Smooth muscle cell (in vitro differentiated cells): ENCODE measurements around the gene GOLGA5. TPM values are rescaled to one million over a fixed set of nuclear protein-coding genes. Genes with fewer than 3 reads are reported as not detected.
A peak's percentile ranks its signal among the peaks of the same experiment; 100 is the strongest.
"Not testable (repeated sequence)": the region's sequence is repeated elsewhere in the genome, so short reads cannot be mapped to it uniquely, and the experiment has no call there.

Experiments
- DNase-seq: peaks from one replicate; lab custom pipeline; 2025; ENCODE audit not compliant: unreplicated experiment; lab: John Stamatoyannopoulos, UW
- H2AFZ ChIP-seq: fragments of 200-600 bp; sonication (generic); 2 replicates; pipeline ENCODE4 v1.6.0; 2016; ENCODE audit warnings: antibody characterized with exemption, low read depth, mild to moderate bottlenecking
- H3F3A ChIP-seq: fragments of 200-600 bp; sonication (generic); 2 replicates; pipeline ENCODE4 v1.6.0; 2017; ENCODE audit warnings: antibody characterized with exemption, low read depth
- H3K27ac ChIP-seq: fragments of 200-600 bp; sonication (generic); 2 replicates; pipeline ENCODE4 v1.5.1; 2016; ENCODE audit warnings: low read depth, mild to moderate bottlenecking
- H3K27me3 ChIP-seq: fragments of 200-600 bp; sonication (generic); 2 replicates; pipeline ENCODE4 v1.6.1; 2016; ENCODE audit warnings: low read depth, mild to moderate bottlenecking
- H3K36me3 ChIP-seq: fragments of 200-600 bp; sonication (generic); 2 replicates; pipeline ENCODE4 v1.5.1; 2016; ENCODE audit warnings: low read depth
- H3K4me1 ChIP-seq: fragments of 200-600 bp; sonication (generic); 2 replicates; pipeline ENCODE4 v1.5.1; 2016; ENCODE audit warnings: low read depth
- H3K4me2 ChIP-seq: fragments of 200-600 bp; sonication (generic); 2 replicates; pipeline ENCODE4 v1.6.0; 2016; ENCODE audit warnings: mild to moderate bottlenecking
- H3K4me3 ChIP-seq: fragments of 200-600 bp; sonication (generic); 2 replicates; pipeline ENCODE4 v1.5.1; 2016; ENCODE audit warnings: mild to moderate bottlenecking
- H3K79me2 ChIP-seq: fragments of 200-600 bp; sonication (generic); 2 replicates; pipeline ENCODE4 v1.6.0; 2016; ENCODE audit warnings: low read depth, mild to moderate bottlenecking
- H3K9ac ChIP-seq: fragments of 200-600 bp; sonication (generic); 2 replicates; pipeline ENCODE4 v1.6.0; 2016; ENCODE audit warnings: low read depth
- H3K9me3 ChIP-seq: fragments of 200-600 bp; sonication (generic); replicated peaks from 2 replicates; pipeline ENCODE4 v1.5.1; 2016; ENCODE audit warnings: low read depth
- H4K20me1 ChIP-seq: fragments of 200-600 bp; sonication (generic); 2 replicates; pipeline ENCODE4 v1.6.0; 2016; ENCODE audit warnings: low read depth
- WGBS: methylation state at CpG from one replicate; pipeline ENCODE4 v1.1.7; 2016; ENCODE audit warnings: low lambda C conversion rate; 5-methylcytosine and 5-hydroxymethylcytosine counted together
- polyA plus RNA-seq: library from polyadenylated mRNA; unstranded; fragments of >200 nt; fragmentation: Nextera tagmentation; extraction: Ambion mirVana; gene quantifications from 2 replicates; pipeline ENCODE4 v1.2.1, GENCODE V29; 2016
- total RNA-seq: library from RNA; depleted of rRNA; stranded (reverse); fragments of >200 nt; gene quantifications from 2 replicates; pipeline ENCODE4 v1.2.3, GENCODE V29; 2014
- TF ChIP-seq, protein P1 (sequence below): fragments of 200-600 bp; sonication (generic); IDR thresholded peaks from 2 replicates; pipeline ENCODE4 v1.5.1; 2017; ENCODE audit warnings: borderline replicate concordance, mild to moderate bottlenecking, antibody characterized with exemption; ENCODE audit not compliant: insufficient read depth, poor library complexity, severe bottlenecking

Gene GOLGA5
- total and polyA plus RNA-seq, 2 experiments from 2014 or later, result 67.0 to 70.3 TPM

DNA sequence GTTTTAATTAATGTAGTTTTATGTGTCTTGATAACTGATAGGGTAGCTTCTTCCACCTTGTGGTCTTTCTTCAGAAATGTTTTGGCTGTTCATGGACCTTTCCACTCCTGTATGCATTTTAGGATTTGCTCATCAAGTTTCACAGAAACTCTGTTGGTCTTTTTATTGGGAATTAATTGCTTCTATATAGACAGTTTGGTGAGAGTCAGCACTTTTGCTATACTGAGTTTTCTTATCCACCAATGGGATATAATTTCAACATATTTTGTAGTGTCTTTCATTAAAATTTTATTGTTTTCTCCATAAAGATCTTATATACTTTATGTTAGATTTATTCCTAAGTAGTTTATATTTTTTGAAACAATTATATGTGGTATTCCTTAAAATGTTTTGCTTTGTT is 7.8 kb downstream of the GOLGA5 start:
- peaks cover 84% of the 10 kb centered on the region for H4K20me1 ChIP-seq
- H3K4me1 ChIP-seq, result no peaks in the 10 kb centered on the region
- no peak overlapping the region for H3K27ac ChIP-seq
- TF ChIP-seq, protein P1, sequence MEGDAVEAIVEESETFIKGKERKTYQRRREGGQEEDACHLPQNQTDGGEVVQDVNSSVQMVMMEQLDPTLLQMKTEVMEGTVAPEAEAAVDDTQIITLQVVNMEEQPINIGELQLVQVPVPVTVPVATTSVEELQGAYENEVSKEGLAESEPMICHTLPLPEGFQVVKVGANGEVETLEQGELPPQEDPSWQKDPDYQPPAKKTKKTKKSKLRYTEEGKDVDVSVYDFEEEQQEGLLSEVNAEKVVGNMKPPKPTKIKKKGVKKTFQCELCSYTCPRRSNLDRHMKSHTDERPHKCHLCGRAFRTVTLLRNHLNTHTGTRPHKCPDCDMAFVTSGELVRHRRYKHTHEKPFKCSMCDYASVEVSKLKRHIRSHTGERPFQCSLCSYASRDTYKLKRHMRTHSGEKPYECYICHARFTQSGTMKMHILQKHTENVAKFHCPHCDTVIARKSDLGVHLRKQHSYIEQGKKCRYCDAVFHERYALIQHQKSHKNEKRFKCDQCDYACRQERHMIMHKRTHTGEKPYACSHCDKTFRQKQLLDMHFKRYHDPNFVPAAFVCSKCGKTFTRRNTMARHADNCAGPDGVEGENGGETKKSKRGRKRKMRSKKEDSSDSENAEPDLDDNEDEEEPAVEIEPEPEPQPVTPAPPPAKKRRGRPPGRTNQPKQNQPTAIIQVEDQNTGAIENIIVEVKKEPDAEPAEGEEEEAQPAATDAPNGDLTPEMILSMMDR, result no peak
- DNase-seq, result no peak
- peak overlapping the region; percentile 8 for H3K4me3 ChIP-seq
- H3K79me2 ChIP-seq, result peaks cover 86% of the 10 kb centered on the region
- no peak overlapping the region for H3K9ac ChIP-seq
- peak overlapping the region; percentile 34 for H3K4me2 ChIP-seq
- H3K9me3 ChIP-seq, result no peaks in the 10 kb centered on the region
- no peaks in the 10 kb centered on the region for H3K27me3 ChIP-seq
- H2AFZ ChIP-seq, result no peak overlapping the region
- no peaks in the 10 kb centered on the region for H3F3A ChIP-seq
- peaks cover 17% of the 10 kb centered on the region for H3K36me3 ChIP-seq

GRCh38 chr14:92802678-92803077 is 8.6 kb downstream of the GOLGA5 start:
- WGBS, result 98% methylated on average over 2 of the region's 2 CpGs
- Histone ChIP-seq H3K9ac (no peak overlapping the region), H3K79me2 (peaks cover 79% of the 10 kb centered on the region), H2AFZ (no peak overlapping the region), H3K4me1 (no peaks in the 10 kb centered on the region), H3K9me3 (no peaks in the 10 kb centered on the region), H3K27me3 (no peaks in the 10 kb centered on the region), H3K27ac (no peak overlapping the region), H3F3A (no peaks in the 10 kb centered on the region), H3K4me3 (no peak overlapping the region), H3K36me3 (peaks cover 16% of the 10 kb centered on the region), H3K4me2 (no peak overlapping the region), H4K20me1 (peaks cover 88% of the 10 kb centered on the region)
- TF ChIP-seq, protein P1, result no peak
- no peak for DNase-seq

GRCh38 chr14:92813201-92813600 is 19.1 kb downstream of the GOLGA5 start:
- Histone ChIP-seq H3K4me2 (no peak overlapping the region), H3K9me3 (no peaks in the 10 kb centered on the region), H3K27ac (no peak overlapping the region), H3F3A (no peaks in the 10 kb centered on the region), H3K36me3 (peaks cover 65% of the 10 kb centered on the region), H2AFZ (no peak overlapping the region), H3K27me3 (no peaks in the 10 kb centered on the region), H3K79me2 (peaks cover 8% of the 10 kb centered on the region), H3K9ac (no peak overlapping the region), H3K4me3 (no peak overlapping the region), H4K20me1 (peaks cover 67% of the 10 kb centered on the region), H3K4me1 (no peaks in the 10 kb centered on the region)
- no peak for DNase-seq
- 100% methylated on average over 3 of the region's 3 CpGs for WGBS
- TF ChIP-seq, protein P1, result no peak

DNA sequence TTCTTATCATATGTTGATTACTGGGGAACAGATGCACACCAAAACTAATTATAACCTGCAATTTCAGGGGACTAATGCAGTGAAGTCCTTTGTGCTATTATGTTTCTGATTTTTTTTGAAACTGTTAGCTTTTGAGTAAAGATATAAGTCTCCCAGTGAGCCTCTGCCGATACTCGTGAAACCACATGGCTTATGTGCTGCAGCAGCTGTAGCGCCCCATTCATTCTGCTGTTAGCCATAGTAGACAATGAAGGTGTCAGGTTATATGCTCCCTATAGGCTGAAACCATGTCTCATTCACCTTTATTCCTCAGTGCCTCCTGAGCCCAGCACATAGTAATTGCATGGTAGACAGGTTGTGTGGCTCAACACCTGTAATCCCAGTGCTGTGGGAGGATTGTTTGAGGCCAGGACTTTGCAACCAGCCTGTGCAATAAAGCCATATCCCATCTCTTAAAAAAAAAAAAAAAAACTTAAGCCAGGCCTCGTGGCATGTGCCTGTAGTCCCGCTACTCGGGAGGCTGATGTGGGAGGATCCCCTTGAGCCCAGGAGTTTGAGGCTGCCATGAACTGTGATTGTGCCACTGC is 25.0 kb downstream of the GOLGA5 start:
- Histone ChIP-seq H4K20me1 (peaks cover 41% of the 10 kb centered on the region), H3K4me1 (no peaks in the 10 kb centered on the region), H3K27me3 (no peaks in the 10 kb centered on the region), H3K4me2 (no peak overlapping the region), H3K27ac (no peak overlapping the region), H3K4me3 (no peak overlapping the region), H3K79me2 (no peaks in the 10 kb centered on the region), H3K9ac (no peak overlapping the region), H3F3A (no peaks in the 10 kb centered on the region), H3K36me3 (peaks cover 55% of the 10 kb centered on the region), H3K9me3 (no peaks in the 10 kb centered on the region), H2AFZ (no peak overlapping the region)
- 94% methylated on average over 6 of the region's 6 CpGs for WGBS
- TF ChIP-seq, protein P1, result no peak
- DNase-seq, result no peak

DNA sequence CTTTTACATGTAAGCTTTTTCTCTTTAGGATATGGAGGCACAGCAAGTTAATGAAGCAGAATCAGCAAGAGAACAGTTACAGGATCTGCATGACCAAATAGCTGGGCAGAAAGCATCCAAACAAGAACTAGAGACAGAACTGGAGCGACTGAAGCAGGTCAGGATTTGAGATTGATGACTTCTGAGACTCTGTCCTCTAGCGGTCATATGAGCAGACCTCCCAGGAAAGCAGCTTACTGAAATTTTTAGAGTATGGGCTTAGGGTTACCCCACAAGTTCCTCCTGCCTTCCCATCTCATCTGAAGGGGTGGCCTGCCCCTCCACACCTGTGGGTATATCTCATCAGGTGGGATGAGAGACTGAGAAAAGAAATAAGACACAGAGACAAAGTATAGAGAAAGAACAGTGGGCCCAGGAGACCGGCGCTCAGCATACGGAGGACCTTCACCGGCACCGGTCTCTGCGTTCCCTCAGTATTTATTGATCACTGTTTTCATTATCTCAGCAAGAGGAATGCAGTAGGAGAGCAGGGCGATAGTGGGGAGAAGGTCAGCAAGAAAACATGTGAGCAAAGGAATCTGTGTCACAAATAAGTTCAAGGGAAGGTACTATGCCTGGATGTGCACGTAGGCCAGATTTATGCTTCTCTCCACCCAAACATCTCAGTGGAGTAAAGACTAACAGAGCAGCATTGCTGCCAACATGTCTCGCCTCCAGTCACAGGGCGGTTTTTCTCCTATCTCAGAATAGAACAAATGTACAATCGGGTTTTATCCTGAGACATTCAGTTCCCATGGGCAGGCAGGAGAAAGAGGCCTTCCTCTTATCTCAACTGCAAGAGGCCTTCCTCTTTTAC is 25.8 kb downstream of the GOLGA5 start:
- not testable (repeated sequence) for H3K4me1 ChIP-seq, H3K4me3 ChIP-seq, H3F3A ChIP-seq, H3K9me3 ChIP-seq, H3K27me3 ChIP-seq, DNase-seq, H3K27ac ChIP-seq, H3K9ac ChIP-seq, H2AFZ ChIP-seq, H3K79me2 ChIP-seq, H3K4me2 ChIP-seq
- Histone ChIP-seq H3K36me3 (peaks cover 58% of the 10 kb centered on the region), H4K20me1 (peaks cover 41% of the 10 kb centered on the region)
- 93% methylated on average over 13 of the region's 13 CpGs for WGBS
